Ishikawa (cell line): ENCODE measurements around the gene BLCAP.

Experiments used
- EP300 ChIP-seq: IDR thresholded peaks from 2 replicates; pipeline ENCODE4 v1.6.1; 2012; ENCODE audit warnings: borderline replicate concordance
- FOXM1 ChIP-seq: IDR thresholded peaks from 2 replicates; pipeline ENCODE4 v1.6.1; 2012; ENCODE audit warnings: low read depth, borderline replicate concordance
- MAX ChIP-seq: IDR thresholded peaks from 2 replicates; pipeline ENCODE4 v1.6.1; 2012
- REST ChIP-seq: IDR thresholded peaks from 2 replicates; pipeline ENCODE4 v1.6.1; 2012; ENCODE audit warnings: low read depth, mild to moderate bottlenecking
- TEAD4 ChIP-seq: IDR thresholded peaks from 2 replicates; pipeline ENCODE4 v1.6.1; 2012
- YY1 ChIP-seq: IDR thresholded peaks from 2 replicates; pipeline ENCODE4 v1.6.1; 2012; ENCODE audit warnings: low read depth
- ZBTB7A ChIP-seq: IDR thresholded peaks from 2 replicates; pipeline ENCODE4 v1.6.1; 2012; ENCODE audit warnings: low read depth

- no peak for TF ChIP-seq EP300
- no peak for TF ChIP-seq REST
- no peak for TF ChIP-seq YY1
- no peak for TF ChIP-seq MAX
- TF ChIP-seq TEAD4 = no peak
- TF ChIP-seq FOXM1 = no peak
- TF ChIP-seq ZBTB7A = no peak
Observed at GRCh38 chr20:37519508-37520418, 7.9 kb downstream of the BLCAP start.
